GM12875 (cell line): ENCODE measurements around the gene SYCP3.

Source experiments
- H3K4me3 ChIP-seq: one replicate; pipeline ENCODE4 v1.5.1; 2011; ENCODE audit warnings: low read depth, low read length, control low read depth
- TF ChIP-seq, protein P1 (sequence below): IDR thresholded peaks from 2 replicates; pipeline ENCODE4 v1.5.1; 2011; ENCODE audit warnings: low read depth, mild to moderate bottlenecking, control low read depth, inconsistent platforms, low read length, moderate library complexity, borderline replicate concordance; ENCODE audit not compliant: insufficient read depth

SYCP3 gene

GRCh38 chr12:101703487-101703886, 35.8 kb downstream of the SYCP3 start:
- TF ChIP-seq, protein P1, sequence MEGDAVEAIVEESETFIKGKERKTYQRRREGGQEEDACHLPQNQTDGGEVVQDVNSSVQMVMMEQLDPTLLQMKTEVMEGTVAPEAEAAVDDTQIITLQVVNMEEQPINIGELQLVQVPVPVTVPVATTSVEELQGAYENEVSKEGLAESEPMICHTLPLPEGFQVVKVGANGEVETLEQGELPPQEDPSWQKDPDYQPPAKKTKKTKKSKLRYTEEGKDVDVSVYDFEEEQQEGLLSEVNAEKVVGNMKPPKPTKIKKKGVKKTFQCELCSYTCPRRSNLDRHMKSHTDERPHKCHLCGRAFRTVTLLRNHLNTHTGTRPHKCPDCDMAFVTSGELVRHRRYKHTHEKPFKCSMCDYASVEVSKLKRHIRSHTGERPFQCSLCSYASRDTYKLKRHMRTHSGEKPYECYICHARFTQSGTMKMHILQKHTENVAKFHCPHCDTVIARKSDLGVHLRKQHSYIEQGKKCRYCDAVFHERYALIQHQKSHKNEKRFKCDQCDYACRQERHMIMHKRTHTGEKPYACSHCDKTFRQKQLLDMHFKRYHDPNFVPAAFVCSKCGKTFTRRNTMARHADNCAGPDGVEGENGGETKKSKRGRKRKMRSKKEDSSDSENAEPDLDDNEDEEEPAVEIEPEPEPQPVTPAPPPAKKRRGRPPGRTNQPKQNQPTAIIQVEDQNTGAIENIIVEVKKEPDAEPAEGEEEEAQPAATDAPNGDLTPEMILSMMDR, result no peak
- H3K4me3 ChIP-seq, result no peak overlapping the region

- TF ChIP-seq, protein P1, result no peak
Measured at GRCh38 chr12:101700299-101700820, 38.9 kb downstream of the SYCP3 start.

DNA sequence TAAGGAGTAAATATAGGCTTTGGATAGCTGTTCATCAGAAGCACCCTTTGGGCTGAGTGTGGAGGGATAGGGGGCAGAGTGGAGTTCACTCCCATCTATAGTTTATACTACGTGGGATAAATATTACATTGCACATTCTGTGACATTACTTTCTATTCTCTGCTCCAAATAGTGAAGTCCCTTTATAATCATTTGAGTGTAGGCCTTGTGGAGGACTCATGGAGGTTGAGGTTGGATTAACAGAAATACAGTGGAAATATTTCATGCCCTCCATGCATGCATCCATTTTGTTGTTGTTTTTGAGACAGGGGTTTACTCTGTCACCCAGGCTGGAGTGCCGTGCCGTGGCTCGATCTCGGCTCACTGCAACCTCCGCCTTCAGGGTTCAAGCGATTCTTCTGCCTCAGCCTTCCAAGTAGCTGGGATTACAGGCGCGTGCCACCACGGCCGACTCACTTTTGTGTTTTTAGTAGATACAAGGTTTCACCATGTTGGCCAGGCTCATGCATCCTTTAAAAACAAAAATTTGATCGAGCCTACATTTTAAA, 40.4 kb downstream of the SYCP3 start:
- no peak overlapping the region for H3K4me3 ChIP-seq
- TF ChIP-seq, protein P1, result no peak

More at GRCh38 chr12:101700299-101700820, 38.9 kb downstream of the SYCP3 start:
- H3K4me3 ChIP-seq, result no peak overlapping the region

- TF ChIP-seq, protein P1, result no peak
- peak overlapping the region; percentile 83 for H3K4me3 ChIP-seq
Measured at GRCh38 chr12:101697930-101698799, 41.1 kb downstream of the SYCP3 start.

- TF ChIP-seq, protein P1, result no peak
- peak within 1 kb of the TSS; percentile 83 for H3K4me3 ChIP-seq
Measured at GRCh38 chr12:101697197-101697929, 41.9 kb downstream of the SYCP3 start, which contains the start of gene CHPT1. Gene CHPT1, plus strand, starts transcription at chr12:101697640. Its CDS starts 222 bp downstream, at chr12:101697862.

DNA sequence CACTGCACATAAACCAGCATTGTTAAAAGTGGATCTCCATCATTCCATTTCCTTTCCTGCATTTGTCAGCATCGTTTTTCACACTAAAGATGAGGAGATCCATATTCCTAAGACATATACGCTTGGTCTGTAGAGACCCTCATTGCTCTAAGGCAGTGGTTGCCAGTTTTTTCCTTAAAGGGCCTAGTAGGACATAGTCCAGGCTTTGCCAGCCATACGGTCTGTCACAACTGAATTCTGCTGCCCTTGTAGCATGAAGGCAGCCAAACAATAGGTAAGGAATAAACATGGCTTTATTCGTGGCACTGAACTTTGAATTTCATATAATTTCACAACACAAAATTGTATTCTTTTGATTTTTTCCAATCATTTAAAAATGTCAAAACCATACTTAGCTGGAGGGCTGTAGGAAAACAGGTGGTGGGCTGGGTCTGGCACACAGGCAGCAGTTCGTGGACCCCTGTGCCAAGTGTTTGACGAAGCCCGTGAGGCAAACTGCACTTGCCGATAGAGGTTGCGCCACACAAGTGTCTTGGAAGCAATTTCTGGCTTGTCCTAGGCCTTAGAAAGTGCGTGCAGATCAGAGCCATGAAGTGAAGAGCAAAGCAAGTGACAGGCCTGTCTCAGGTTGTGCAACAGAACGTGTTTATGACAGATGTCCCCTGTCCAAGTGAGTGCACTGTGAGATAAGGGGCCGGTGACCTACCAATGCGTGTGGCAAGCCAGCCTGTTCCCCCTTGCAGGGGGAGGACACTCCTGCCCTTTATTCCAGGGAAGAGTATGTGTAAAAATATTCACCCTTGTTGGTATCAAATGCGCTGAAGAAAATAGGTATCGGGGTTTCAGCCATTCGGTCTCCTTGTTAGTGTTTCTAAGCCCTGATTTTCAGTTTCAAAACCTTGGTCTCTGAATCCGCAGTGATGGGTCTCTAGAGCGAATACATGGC, 42.7 kb downstream of the SYCP3 start:
- TF ChIP-seq, protein P1, result no peak
- peak overlapping the region; percentile 83 for H3K4me3 ChIP-seq
